HG02678 (cell line): ENCODE data around the gene RXRG.
A peak's percentile ranks its signal among the peaks of the same experiment; 100 is the strongest.

Experiments used
- ATAC-seq: cut with Tn5 transposase; IDR thresholded peaks from one replicate; pipeline ENCODE4 v1.9.1; 2021; ENCODE audit warnings: mild to moderate bottlenecking, moderate library complexity; ENCODE audit not compliant: unreplicated experiment

Gene RXRG

GRCh38 chr1:165371588-165372225, 73.2 kb downstream of the RXRG start:
- no peak for ATAC-seq

GRCh38 chr1:165369255-165369848, 75.6 kb downstream of the RXRG start:
- ATAC-seq, result peak; percentile 63

GRCh38 chr1:165367375-165367993, 77.4 kb downstream of the RXRG start:
- ATAC-seq, result peak; percentile 81

GRCh38 chr1:165365341-165365740, 79.6 kb downstream of the RXRG start:
- ATAC-seq, result no peak

GRCh38 chr1:165364568-165365133, 80.3 kb downstream of the RXRG start:
- ATAC-seq, result no peak

GRCh38 chr1:165356876-165357275, 88.0 kb downstream of the RXRG start:
- no peak for ATAC-seq

- no peak for ATAC-seq
These were observed 88.7 kb downstream of the RXRG start, which contains the start of gene LMX1A for GRCh38 chr1:165355977-165356811. Gene LMX1A (minus strand): TSS chr1:165356715. CDS start chr1:165355559, 1,156 bp downstream.

GRCh38 chr1:165355139-165355976, 89.6 kb downstream of the RXRG start:
- ATAC-seq, result no peak

- no peak for ATAC-seq
These were observed 90.2 kb downstream of the RXRG start for GRCh38 chr1:165354739-165355138.

- ATAC-seq, result no peak
These were observed 90.9 kb downstream of the RXRG start for GRCh38 chr1:165353731-165354671.

- ATAC-seq, result no peak
These were observed 92.3 kb downstream of the RXRG start for GRCh38 chr1:165352442-165353293.

- ATAC-seq, result no peak
These were observed 93.0 kb downstream of the RXRG start for GRCh38 chr1:165351863-165352441.
